Tibial nerve (tissue), 3 donors: ENCODE measurements around the gene FMN1.

Source experiments
- POLR2A ChIP-seq, 2 donors: fragments of 450-650 bp; IDR thresholded peaks; one replicate each; pipeline ENCODE4 v1.6.1; 2017; ENCODE audit warnings: antibody characterized with exemption in 2 of 2, mild to moderate bottlenecking in 2 of 2, moderate library complexity in 2 of 2
- TF ChIP-seq, protein P1 (sequence below), 5 experiments: fragments of 200-600 bp in 3 of 5; fragments of 450-650 bp in 2 of 5; sonication (generic) in 3 of 5; IDR thresholded peaks; one replicate each; pipeline ENCODE4 v1.5.1; 2016 to 2019; ENCODE audit warnings: antibody characterized with exemption in 5 of 5, mild to moderate bottlenecking in 3 of 5, moderate library complexity in 2 of 5

DNA sequence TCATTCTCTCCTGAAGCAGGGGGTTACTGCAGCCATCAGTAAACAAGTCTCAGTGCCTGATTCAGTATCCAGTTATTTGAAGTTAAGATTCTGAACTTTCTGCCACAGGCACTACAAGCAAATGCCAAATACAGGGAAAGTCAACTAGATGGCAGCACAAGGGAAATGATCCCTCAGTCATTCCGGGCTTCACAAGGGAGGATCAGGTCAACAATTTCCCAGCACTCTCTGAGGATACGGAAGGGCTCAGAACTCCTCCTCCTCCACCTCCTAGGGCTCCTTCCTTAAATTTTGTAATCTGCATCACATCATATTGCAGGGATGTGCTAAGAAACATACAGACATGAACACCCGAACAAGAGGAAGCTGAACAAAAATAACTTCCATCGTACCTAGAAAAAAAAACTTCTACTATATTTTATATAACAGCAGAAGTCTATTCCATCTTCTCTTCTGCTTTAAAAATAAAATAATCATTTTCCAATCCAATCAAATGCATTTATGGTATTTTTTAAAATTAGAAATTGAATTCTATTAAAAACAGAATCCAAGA lies 187.1 kb downstream of the FMN1 start:
- no peak for TF ChIP-seq POLR2A (IDR thresholded peaks at IDR 0.05)
- TF ChIP-seq, protein P1, sequence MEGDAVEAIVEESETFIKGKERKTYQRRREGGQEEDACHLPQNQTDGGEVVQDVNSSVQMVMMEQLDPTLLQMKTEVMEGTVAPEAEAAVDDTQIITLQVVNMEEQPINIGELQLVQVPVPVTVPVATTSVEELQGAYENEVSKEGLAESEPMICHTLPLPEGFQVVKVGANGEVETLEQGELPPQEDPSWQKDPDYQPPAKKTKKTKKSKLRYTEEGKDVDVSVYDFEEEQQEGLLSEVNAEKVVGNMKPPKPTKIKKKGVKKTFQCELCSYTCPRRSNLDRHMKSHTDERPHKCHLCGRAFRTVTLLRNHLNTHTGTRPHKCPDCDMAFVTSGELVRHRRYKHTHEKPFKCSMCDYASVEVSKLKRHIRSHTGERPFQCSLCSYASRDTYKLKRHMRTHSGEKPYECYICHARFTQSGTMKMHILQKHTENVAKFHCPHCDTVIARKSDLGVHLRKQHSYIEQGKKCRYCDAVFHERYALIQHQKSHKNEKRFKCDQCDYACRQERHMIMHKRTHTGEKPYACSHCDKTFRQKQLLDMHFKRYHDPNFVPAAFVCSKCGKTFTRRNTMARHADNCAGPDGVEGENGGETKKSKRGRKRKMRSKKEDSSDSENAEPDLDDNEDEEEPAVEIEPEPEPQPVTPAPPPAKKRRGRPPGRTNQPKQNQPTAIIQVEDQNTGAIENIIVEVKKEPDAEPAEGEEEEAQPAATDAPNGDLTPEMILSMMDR (IDR thresholded peaks at IDR 0.05) = peak in 1 of 5 experiments; percentile 10
